ENCODE results near the gene DDX25.

Gene DDX25

GRCh38 chr11:125956391-125957134 lies 52.3 kb downstream of the DDX25 start:
- no peak for TF ChIP-seq CTCF (conservative IDR thresholded peaks at IDR 0.05; ENCODE audit: low read depth, low read length)
- no peak overlapping the region for H3K4me3 ChIP-seq (ENCODE audit: low read length)
- no peak for DNase-seq (ENCODE audit: low read depth)

GRCh38 chr11:125957618-125958332 lies 53.5 kb downstream of the DDX25 start:
- no peak for DNase-seq (ENCODE audit: low read depth)
- H3K4me3 ChIP-seq (ENCODE audit: low read length): no peak overlapping the region
- no peak for TF ChIP-seq CTCF (conservative IDR thresholded peaks at IDR 0.05; ENCODE audit: low read depth, low read length)

DNA sequence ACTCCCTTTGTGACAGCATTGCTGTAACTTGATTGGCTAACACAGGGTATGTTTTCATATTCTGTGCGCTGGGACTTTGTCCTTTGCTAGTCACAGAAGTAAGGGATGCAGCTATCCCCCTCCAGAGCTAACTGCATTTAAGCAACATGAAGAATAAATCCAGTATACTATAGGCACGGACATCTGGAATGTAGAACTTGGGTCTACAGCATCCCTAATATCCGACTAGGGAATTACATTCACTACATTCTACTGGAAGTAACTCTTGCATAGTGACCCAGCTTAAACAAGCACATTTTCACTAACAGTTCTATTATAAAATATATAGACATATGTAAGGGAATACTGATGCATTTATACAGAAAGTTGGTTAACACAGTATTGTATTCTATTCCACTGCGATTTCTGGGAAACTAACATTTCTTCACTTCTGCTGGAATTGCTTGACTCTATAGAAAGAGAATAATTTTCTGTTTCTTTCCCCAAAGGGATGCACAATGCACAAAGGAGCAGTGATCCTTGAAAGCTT lies 54.6 kb downstream of the DDX25 start:
- TF ChIP-seq CTCF (conservative IDR thresholded peaks at IDR 0.05; ENCODE audit: low read depth, low read length): no peak
- H3K4me3 ChIP-seq (ENCODE audit: low read length): no peak overlapping the region
- DNase-seq (ENCODE audit: low read depth): no peak

GRCh38 chr11:125959511-125959910 lies 55.2 kb downstream of the DDX25 start:
- TF ChIP-seq CTCF (conservative IDR thresholded peaks at IDR 0.05; ENCODE audit: low read depth, low read length): no peak
- H3K4me3 ChIP-seq (ENCODE audit: low read length): no peak overlapping the region
- no peak for DNase-seq (ENCODE audit: low read depth)

GRCh38 chr11:125959931-125960330 lies 55.6 kb downstream of the DDX25 start:
- H3K4me3 ChIP-seq (ENCODE audit: low read length): no peak overlapping the region
- TF ChIP-seq CTCF (conservative IDR thresholded peaks at IDR 0.05; ENCODE audit: low read depth, low read length): no peak
- no peak for DNase-seq (ENCODE audit: low read depth)

DNA sequence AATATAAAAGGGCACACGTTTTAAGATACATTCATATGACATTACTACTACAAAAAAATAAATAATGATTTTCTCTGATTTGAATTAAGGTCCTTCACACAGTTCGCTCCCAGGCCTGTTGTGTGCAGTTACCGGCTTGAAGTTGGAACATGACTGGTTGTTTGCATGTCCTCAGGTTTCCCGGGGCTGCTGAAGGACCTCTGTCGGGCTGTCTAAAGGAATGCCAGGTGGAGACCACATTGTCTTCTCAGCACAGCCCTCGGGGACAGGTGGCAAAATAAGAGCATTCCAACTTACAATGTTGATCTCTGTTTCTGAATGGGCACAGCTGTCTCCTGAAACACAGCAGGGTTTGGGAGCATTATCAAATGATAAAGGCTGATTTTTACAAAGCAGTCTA lies 56.5 kb downstream of the DDX25 start:
- no peak for DNase-seq (ENCODE audit: low read depth)
- TF ChIP-seq CTCF (conservative IDR thresholded peaks at IDR 0.05; ENCODE audit: low read depth, low read length): no peak
- no peak overlapping the region for H3K4me3 ChIP-seq (ENCODE audit: low read length)
